Activated T-cell treated with anti-CD3 and anti-CD28 coated beads for 4 hours (primary cell): ENCODE data around the gene CLN3.
"Not testable (repeated sequence)": the region's sequence is repeated elsewhere in the genome, so short reads cannot be mapped to it uniquely, and the experiment has no call there.

Experiments
- DNase-seq: peaks from one replicate; pipeline ENCODE4 v3.0.0-alpha.2; 2020

The CLN3 gene

DNA sequence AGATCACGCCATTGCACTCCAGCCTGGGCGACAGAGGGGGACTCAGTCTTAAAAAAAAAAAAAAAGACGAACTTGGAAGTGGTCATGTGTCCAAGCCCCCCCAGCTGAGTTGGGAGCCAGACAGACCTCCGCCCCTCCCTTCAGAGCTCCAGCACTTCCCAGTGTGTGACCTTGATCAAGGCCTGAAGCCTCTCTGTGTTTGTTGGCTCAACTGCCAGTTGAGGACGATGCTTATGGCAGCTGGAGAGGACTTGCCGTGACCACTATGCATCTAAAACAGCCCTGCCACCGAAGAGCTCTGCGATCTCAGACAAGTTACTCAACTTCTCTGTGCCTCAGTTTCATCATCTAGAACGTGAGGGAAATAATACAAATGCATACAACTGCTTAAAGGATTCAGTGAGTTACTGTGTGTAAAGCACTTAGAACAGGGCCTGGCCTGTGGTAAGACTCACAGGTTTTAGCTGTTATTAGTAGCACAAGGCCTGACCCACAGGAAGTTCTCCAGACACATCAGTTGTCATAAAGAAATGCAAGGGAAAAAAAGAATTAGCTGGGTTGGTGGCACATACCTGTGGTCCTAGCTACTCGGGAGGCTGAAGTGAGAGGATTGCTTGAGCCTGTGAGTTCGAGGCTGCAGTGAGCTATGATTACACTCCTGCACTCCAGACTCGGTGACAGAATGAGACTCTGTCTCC is 21.8 kb upstream of the CLN3 start:
- no peak for DNase-seq

DNA sequence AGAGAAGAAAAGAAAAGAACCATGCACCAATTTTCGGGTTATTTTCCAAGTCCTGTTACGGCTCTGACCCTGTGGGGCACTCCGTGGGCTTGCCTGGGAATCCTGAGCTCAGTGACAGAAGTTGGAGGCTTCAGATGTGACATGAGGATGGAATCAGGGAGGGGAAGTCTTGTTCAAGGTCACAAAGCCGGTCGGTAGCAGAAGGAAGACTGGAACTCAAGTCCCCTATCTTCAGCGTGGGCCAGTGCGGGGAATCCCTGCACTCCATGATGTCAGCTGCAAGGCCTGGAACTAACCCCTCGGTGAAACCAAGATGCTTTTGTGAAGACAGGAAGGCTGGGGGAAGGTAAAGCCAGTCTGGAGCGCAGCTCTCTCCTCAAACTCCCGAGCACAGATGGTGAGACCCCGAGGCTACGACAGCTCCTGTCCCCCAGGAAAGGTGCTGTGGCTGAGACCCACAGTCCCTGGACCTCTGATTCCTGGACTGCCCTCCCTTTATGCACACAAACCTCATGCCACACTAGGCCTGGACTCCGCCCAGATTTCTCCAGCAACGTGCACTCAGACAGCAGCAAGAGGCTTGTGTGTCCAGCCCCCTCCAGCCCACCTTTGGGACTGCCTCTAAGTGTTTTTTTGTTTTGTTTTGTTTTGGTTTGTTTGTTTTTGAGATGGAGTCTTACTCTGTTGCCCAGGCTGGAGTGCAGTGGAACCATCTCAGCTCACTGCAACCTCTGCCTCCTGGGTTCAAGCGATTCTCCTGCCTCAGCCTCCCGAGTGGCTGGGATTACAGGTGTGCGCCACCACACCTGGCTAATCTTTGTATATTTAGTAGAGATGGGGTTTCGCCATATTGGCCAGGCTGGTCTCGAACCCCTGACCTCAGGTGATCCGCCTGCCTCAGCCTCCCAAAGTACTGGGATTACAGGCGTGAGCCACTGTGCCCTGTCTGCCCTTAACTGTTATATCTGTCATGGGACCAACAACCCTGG is 20.2 kb upstream of the CLN3 start:
- DNase-seq = no peak

- no peak for DNase-seq
Observed at GRCh38 chr16:28511031-28511430, 19.2 kb upstream of the CLN3 start.

- DNase-seq = no peak
Observed at GRCh38 chr16:28505489-28506137, 13.7 kb upstream of the CLN3 start.

DNA sequence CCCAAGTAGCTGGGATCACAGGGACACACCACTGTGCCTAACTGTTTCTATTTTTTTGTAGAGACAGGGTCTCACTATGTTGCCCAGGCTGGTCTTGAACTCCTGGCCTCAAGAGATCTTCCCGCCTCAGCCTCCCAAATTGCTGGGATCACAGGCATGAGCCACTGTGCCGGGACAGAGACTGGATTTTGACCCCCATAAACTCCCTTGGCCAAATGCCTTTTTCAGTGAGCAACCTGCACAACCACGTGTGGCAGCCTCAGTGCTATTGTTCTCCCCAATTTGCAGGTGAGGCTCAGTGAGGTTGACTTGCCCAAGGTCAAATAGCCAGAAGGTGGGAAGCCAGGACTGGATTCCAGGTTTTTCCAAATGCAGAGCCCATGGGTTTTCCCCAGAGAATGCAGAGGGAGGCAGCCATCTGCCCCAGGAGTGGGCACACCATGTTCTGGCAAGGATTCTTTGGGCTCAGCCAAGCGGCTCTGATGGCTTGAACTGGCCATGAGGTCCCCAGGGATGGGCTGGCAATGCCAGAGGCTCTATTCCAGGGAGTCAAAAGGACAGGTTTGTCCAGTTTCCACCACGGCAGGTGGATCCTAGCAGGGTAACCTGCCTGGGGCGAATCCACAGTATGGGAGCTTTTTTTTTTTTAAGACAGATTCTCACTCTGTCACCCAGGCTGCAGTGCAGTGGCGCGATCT is 13.0 kb upstream of the CLN3 start:
- no peak for DNase-seq

DNA sequence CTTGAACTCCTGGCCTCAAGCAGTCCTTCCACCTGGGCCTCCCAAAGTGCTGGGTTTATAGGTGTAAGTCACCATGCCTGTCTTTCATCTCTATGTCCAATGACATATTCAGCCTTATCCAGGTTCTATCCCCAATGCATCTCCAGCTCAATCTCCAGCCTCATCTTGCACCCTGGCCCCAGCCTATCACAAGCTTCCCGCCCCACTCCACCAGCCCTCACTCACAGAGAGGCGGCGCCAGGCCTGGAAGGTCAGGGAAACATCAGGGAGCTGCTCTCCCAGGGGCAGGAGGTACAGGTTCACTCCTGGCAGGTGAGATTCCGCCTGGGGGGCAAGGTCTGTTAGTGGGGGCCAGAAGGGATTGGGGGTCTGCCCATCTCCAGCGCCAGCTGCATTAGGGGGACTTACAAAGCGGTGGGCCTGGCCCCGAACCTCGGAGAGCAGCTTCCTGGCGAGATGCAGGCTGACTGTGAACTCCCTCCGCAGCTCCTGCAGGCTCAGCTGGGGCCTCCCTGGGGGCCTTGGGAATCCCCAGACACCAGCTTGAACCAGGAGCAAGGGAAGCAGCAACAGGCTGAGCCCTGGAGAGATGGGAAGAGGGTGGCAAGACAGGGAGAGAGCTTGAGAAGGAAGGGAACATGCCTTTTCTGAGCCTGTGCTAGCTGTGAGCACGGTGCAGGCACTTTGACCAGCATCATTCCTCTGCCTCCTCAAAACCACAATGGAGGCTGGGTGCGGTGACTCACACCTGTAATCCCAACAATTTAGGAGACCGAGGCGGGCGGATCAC is 11.8 kb upstream of the CLN3 start:
- DNase-seq = no peak

DNA sequence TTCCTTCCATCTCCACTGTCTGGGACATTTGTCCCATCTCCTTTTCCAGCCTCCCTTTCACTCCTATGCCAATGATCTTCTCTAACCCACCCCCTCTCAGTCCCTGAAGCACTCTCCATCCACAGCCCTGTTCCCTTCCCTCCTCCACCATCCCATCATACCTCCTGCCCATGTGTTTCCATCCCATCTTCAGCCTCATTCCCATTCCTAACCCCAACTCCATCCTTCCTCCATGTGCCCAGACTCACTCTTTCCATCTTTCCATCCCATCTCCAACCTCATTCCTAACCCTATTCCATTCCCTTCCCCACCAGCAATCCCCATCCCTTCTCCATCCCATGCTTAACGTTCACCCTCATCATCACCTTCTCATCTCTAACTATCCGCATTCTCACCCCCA is 10.4 kb upstream of the CLN3 start:
- no peak for DNase-seq

DNA sequence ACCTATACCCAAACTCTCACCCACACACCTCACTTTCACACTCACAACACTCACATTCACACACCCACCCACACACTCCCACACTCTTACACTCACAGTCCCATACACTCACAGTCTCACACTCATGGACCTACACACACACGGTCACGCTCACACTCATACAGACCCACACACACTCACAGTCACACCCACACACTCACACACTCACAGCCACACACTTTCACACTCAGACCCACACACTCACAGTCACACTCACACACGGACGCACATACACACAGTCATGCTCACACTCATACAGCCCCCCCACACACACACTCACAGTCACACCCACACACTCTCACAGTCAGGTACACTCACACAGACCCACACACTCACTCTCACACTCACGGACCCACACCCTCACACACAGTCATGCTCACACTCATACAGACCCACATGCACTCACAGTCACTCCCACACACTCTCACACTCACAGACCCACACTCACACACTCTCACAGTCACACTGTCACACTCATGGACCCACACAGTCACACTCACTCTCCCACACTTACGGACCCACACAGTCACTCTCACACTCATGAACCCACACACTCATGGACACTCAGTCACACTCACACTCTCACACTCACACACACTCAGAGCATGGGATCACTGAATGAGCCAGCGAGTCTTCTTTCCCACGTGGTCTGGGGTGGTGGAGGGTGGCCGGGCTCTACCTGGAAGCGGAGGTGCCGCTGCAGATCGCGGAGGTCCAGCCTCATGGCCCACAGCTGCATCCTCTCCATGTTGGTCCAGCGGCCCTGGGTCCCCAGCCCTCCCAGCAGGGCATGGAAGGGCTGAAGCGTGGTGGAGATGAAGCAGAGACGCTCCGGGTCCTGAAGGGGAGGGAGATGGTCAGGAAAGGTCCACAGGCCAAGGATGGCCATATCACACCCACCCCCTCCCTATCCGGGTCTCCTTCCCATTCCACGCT is 9.7 kb upstream of the CLN3 start:
- no peak for DNase-seq

DNA sequence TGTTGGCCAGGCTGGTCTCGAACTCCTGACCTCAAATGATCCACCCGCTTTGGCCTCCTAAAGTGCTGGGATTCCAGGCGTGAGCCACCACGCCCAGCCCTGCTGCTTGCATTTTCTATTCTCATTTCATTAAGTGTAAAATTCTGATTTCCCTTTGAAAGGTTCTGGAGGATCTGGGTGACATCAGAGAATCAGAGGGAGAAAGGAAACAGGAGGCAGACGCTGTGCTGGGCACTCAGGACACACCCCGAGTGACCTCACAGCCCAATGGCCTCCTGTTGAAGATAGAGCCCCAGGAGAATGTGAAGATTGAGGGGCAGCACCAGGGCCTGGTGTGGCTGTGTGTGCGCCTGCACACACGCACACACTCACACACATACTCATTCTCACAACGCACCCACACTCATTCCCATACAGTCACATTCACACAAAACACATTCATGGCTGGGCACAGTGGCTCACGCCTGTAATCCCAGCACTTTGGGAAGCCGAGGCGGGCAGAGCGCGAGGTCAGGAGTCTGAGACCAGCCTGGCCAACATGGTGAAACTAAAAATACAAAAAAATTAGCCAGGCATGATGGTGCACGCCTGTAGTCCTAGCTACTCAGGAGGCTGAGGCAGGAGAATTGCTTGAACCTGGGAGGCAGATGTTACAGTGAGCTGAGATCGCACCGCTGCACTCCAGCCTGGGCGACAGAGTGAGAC is 8.8 kb upstream of the CLN3 start:
- DNase-seq = not testable (repeated sequence)

DNA sequence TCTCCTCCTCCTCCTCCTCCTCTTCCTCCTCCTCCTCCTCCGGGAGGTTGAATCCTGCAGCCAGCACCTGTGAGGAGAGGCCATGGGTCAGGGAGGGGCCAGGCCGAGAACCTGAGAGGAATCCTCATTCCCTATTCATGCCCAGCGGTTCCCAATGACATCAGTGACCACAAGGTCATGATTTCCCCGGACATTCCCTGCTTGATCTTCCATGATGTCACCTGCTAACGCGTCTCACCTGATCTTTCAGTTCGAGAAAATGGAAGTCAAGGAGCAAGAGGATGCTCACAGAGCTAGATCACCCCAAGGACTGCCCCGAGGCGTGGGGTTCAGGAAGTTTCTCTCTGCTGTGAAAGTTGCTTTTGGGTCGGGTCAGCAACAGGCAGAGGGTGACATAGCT is 8.0 kb upstream of the CLN3 start:
- no peak for DNase-seq

DNA sequence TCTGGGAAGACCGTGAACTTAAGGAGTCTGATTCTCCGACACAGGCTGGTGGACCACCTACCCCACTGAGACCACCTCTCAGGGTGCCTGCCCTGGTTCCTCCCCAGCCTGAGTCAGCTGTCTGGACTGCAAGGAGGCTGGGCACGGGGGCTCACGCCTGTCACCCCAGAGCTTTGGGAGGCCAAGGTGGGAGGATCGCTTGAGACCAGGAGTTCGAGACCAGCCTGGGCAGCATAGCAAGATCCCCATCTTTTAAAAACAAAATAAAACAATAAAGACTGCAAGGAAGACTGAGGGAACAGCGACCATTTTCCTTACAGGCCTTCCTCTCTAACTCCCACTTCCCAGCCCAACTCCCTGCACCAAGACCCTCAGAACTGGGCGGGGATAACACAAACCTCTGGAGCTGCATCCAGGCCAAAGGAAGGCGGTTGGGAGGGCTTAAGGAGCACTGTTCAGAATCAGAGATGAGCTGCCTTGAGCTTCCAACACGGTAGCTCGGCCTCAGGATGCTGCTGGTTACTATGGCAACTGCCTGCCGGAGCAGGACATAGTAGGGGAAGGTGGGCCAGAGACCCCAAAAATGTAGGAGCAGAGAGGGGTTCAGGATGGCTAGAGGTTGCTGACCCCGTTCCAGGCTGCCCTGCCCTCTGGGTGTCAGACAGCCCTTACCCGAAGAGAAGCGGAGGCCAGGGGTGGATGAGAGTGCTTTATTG is 7.0 kb upstream of the CLN3 start:
- no peak for DNase-seq

GRCh38 chr16:28497861-28498599 is 6.2 kb upstream of the CLN3 start:
- no peak for DNase-seq

DNA sequence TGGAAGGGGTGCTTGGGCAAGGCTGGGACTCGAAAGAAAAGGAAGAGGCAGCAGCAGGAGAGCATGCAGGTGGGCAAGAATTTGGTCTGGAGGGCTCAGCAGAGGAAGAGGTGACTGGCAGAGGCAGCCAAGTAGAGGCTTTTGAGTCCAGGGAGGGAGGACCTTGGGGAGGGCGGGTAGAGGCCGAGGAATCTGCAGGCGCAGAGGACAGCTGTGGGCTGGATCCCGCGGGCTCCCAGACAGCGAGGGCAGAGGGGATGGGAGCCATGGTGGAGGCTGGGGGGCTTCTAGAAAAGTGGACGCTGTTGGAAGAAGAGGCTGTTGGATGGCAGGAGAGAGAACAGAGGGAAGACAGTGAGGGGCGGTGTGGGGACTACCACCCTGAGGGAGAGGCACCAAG is 5.5 kb upstream of the CLN3 start:
- DNase-seq = no peak

DNA sequence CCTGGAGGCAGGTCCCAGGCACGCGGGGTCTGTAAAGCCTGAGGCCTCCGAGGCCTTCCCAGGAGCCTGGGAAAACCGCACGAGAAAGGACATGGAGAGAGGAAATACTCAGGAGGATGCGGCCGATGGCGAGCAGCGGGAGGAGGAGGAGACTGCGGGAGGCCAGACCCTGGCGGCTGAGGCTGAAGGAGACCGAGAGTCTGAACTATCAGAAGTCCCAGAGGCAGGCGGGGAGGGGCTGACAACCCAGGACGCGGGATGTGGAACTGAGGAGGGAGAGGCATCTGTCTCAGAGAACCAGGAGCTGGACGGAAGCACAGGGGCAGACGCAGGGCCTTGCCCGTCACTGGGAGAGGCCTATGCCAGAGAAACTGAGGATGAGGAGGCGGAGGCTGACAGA is 5.0 kb upstream of the CLN3 start:
- no peak for DNase-seq

GRCh38 chr16:28495795-28496749 is 4.2 kb upstream of the CLN3 start:
- DNase-seq = no peak

- no peak for DNase-seq
Observed at GRCh38 chr16:28495098-28495793, 3.4 kb upstream of the CLN3 start.
